ENCODE measurements around the gene KRT71.

KRT71 gene

DNA sequence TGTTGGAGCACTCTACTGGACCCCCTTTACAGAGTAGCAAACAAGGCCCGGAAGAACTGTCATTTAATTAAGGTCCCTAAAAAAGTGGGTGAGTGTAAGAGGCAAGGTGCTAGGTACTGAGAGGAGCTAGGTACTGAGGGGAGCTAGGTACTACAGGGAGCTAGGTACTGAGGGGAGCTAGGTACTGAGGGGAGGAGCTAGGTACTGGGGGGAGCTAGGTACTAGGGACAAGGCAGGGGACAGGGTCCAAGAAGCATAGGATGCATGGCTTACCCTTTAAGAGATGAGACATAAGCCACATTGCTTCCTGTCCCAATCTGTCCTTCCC, 37.7 kb downstream of the KRT71 start:
- no peak overlapping the region for H3K4me3 ChIP-seq (ENCODE audit: low read length, poor library complexity, severe bottlenecking)
- no peaks in the 10 kb centered on the region for H3K9me2 ChIP-seq (replicated peaks; ENCODE audit: low read depth, low read length)
- no peaks in the 10 kb centered on the region for H3K9me3 ChIP-seq (ENCODE audit: insufficient read depth, low read depth, low read length)
- no peaks in the 10 kb centered on the region for H4K20me1 ChIP-seq (ENCODE audit: insufficient read depth, low read length, poor library complexity, severe bottlenecking)
- H2AFZ ChIP-seq (ENCODE audit: low read length), result no peak overlapping the region
- H3K36me3 ChIP-seq (ENCODE audit: insufficient read depth, low read length), result no peaks in the 10 kb centered on the region
- no peaks in the 10 kb centered on the region for H3K79me2 ChIP-seq (ENCODE audit: insufficient read depth, low read length)
- no peaks in the 10 kb centered on the region for H3K4me1 ChIP-seq (ENCODE audit: insufficient read depth, low read length, poor library complexity, severe bottlenecking)
- H3K27me3 ChIP-seq (ENCODE audit: insufficient read depth, low read length, poor library complexity, severe bottlenecking), result no peaks in the 10 kb centered on the region
- TF ChIP-seq, protein P1, sequence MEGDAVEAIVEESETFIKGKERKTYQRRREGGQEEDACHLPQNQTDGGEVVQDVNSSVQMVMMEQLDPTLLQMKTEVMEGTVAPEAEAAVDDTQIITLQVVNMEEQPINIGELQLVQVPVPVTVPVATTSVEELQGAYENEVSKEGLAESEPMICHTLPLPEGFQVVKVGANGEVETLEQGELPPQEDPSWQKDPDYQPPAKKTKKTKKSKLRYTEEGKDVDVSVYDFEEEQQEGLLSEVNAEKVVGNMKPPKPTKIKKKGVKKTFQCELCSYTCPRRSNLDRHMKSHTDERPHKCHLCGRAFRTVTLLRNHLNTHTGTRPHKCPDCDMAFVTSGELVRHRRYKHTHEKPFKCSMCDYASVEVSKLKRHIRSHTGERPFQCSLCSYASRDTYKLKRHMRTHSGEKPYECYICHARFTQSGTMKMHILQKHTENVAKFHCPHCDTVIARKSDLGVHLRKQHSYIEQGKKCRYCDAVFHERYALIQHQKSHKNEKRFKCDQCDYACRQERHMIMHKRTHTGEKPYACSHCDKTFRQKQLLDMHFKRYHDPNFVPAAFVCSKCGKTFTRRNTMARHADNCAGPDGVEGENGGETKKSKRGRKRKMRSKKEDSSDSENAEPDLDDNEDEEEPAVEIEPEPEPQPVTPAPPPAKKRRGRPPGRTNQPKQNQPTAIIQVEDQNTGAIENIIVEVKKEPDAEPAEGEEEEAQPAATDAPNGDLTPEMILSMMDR (conservative IDR thresholded peaks at IDR 0.05; ENCODE audit: low read length), result no peak
- no peak for TF ChIP-seq EZH2phosphoT487 (IDR thresholded peaks at IDR 0.05; ENCODE audit: borderline replicate concordance)
- no peak overlapping the region for H3K9ac ChIP-seq (ENCODE audit: low read depth, low read length, poor library complexity, severe bottlenecking)
- no peaks in the 10 kb centered on the region for H3F3A ChIP-seq (ENCODE audit: low read depth)
- no peak overlapping the region for H3K4me2 ChIP-seq (ENCODE audit: low read depth, low read length, poor library complexity, severe bottlenecking)

DNA sequence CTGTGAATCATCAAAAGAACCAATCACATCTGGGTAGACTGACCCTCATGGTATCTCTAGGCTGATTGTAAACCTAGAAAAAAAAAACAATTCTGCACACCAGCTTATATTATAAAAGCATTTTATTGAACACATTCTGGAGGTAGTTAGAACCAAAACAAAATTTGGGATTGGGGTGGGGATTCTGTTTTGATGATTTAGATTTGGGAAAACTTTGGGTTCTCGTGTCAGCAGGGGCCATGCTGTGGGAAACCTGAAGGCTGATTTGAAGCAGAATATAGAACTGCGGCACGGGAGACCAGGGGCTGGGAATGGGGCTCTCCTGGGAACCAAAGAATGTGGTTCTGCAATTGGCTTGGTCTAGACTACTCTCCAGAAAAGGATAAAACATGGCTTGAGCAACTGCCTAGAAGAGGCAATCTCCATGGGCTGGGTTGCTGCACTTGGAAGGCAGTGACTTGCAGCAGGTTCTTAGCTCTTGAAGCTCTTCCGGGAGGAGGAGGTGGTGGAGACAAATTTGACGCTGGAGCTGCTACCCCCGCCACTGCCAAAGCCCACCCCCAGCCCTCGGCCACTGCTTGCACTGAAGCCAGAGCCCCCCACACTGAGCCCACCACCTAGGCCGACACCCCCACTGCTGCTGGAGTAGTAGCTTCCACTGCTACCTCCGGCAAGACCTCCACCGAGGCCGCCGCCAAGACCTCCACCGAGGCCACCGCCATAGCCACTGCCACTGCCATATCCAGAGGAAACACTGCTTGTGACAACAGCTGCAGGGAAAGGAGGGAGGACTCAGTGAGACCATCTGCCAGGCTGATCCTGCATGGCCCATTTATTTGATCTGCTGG, 38.2 kb downstream of the KRT71 start:
- no peaks in the 10 kb centered on the region for H3K36me3 ChIP-seq (ENCODE audit: insufficient read depth, low read length)
- H3K9me2 ChIP-seq (replicated peaks; ENCODE audit: low read depth, low read length), result no peaks in the 10 kb centered on the region
- no peaks in the 10 kb centered on the region for H4K20me1 ChIP-seq (ENCODE audit: insufficient read depth, low read length, poor library complexity, severe bottlenecking)
- H3K27me3 ChIP-seq (ENCODE audit: insufficient read depth, low read length, poor library complexity, severe bottlenecking), result no peaks in the 10 kb centered on the region
- no peaks in the 10 kb centered on the region for H3K4me1 ChIP-seq (ENCODE audit: insufficient read depth, low read length, poor library complexity, severe bottlenecking)
- no peaks in the 10 kb centered on the region for H3K79me2 ChIP-seq (ENCODE audit: insufficient read depth, low read length)
- no peak overlapping the region for H3K4me3 ChIP-seq (ENCODE audit: low read length, poor library complexity, severe bottlenecking)
- TF ChIP-seq, protein P1 (conservative IDR thresholded peaks at IDR 0.05; ENCODE audit: low read length), result no peak
- no peak for TF ChIP-seq EZH2phosphoT487 (IDR thresholded peaks at IDR 0.05; ENCODE audit: borderline replicate concordance)
- H3K9ac ChIP-seq (ENCODE audit: low read depth, low read length, poor library complexity, severe bottlenecking), result no peak overlapping the region
- H3F3A ChIP-seq (ENCODE audit: low read depth), result no peaks in the 10 kb centered on the region
- H3K9me3 ChIP-seq (ENCODE audit: insufficient read depth, low read depth, low read length), result no peaks in the 10 kb centered on the region
- H3K4me2 ChIP-seq (ENCODE audit: low read depth, low read length, poor library complexity, severe bottlenecking), result no peak overlapping the region
- no peak overlapping the region for H2AFZ ChIP-seq (ENCODE audit: low read length)

DNA sequence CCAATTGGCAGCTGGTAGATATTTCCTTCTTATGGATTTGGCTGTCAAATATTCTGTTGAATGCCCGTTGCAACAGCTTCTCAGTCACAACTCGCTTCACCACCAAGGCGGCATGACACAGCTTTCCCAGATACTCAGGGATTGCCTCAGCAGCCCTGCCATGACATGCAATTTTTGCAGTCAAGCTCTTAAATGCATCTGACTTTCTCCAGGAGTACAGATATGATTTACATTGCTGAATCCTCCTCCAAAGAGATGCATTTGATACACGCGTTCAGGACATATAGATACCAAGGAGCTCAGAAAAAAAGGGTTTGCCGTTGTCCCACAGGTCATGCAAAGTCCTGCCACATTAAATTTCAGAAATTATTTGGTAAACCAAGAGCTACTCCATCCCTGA, 39.2 kb downstream of the KRT71 start:
- Histone ChIP-seq H4K20me1 (ENCODE audit: insufficient read depth, low read length, poor library complexity, severe bottlenecking) (no peaks in the 10 kb centered on the region), H3K4me2 (ENCODE audit: low read depth, low read length, poor library complexity, severe bottlenecking) (no peak overlapping the region), H3K9me2 (replicated peaks; ENCODE audit: low read depth, low read length) (no peaks in the 10 kb centered on the region), H3F3A (ENCODE audit: low read depth) (no peaks in the 10 kb centered on the region), H3K4me3 (ENCODE audit: low read length, poor library complexity, severe bottlenecking) (no peak overlapping the region), H3K9me3 (ENCODE audit: insufficient read depth, low read depth, low read length) (no peaks in the 10 kb centered on the region), H2AFZ (ENCODE audit: low read length) (no peak overlapping the region), H3K27me3 (ENCODE audit: insufficient read depth, low read length, poor library complexity, severe bottlenecking) (no peaks in the 10 kb centered on the region), H3K79me2 (ENCODE audit: insufficient read depth, low read length) (no peaks in the 10 kb centered on the region), H3K9ac (ENCODE audit: low read depth, low read length, poor library complexity, severe bottlenecking) (no peak overlapping the region), H3K36me3 (ENCODE audit: insufficient read depth, low read length) (no peaks in the 10 kb centered on the region), H3K4me1 (ENCODE audit: insufficient read depth, low read length, poor library complexity, severe bottlenecking) (no peaks in the 10 kb centered on the region)
- no peak for TF ChIP-seq EZH2phosphoT487 (IDR thresholded peaks at IDR 0.05; ENCODE audit: borderline replicate concordance)
- TF ChIP-seq, protein P1 (conservative IDR thresholded peaks at IDR 0.05; ENCODE audit: low read length), result no peak

Data from Loucy (cell line).